HG02943 (cell line): Measurements from ENCODE around the gene HS3ST5.

ENCODE experiments used
- ATAC-seq: cut with Tn5 transposase; IDR thresholded peaks from one replicate; pipeline ENCODE4 v1.9.1; 2021; ENCODE audit warnings: mild to moderate bottlenecking, low read depth, moderate library complexity; ENCODE audit not compliant: unreplicated experiment

HS3ST5 gene

DNA sequence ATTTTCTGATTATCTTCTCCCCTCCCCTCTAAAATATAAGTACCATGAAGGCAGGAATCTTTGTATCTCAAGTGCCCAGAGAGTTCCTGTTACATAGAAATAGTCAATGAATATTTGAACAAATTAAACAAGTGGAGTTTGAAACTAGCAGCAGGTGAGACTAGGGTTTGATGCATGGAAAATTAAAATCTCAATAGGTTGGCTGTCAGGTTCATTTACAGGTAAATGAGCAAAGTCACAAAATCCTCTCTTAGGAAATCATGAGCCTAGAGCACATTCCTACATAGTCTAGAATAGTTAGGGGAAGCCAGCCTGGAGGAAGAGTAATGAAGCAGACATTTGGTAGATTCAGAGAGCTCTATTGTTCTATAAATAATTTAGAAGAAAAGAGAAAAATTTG lies 140.4 kb downstream of the HS3ST5 start:
- no peak for ATAC-seq

DNA sequence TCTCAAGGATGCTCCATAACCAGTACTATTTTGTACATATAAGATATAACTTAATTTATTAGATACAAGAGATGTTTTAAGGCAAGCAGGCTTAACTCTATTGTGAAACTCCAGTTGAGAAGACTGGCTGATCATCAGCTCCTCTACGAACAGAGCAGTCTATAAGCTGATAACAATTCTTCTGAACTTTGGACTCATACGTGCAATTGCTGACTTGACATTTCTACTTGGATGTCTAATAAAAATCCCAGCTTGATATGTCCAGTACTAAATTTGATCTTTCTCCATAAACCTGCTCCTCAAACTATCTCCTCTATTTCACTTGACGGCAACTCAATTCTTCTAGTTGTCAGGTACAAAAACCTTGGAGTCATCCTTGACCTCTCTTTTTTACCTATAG lies 141.9 kb downstream of the HS3ST5 start:
- no peak for ATAC-seq

DNA sequence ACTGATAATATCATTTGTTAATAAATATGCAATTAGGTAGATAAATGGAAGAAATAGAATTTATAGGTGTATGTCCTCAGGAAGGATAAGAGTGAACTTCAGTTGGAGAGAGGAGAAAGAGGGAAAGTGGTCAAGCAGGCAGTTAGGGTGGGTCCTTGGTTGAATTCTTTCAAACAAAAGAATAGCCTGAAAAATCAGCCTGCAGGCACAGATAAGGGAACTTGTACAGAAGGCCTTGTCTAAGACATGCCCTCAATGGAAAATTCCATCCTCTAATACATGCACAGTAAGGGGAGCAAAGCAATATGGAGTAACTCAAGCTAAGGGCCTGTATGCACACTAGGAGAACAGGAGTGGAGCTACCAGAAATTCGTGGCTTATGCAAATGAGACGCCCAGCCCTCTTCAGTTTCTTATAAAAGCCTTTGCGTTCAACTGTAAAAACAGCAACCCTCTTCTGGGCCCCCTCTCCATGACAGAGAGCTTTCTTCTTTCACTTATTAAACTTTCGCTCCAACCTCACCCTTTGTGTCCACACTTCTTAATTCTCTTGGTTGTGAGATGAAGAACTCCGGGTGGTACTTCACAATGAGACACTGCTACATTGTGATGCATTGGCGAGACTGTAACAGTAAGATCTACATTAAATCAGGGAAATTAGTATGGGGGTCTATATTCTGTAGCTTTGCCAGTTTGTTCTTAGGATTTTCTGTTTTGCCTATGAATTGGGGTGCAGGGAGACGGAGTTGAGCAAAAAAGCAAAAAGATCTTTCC lies 147.0 kb downstream of the HS3ST5 start:
- ATAC-seq = no peak

DNA sequence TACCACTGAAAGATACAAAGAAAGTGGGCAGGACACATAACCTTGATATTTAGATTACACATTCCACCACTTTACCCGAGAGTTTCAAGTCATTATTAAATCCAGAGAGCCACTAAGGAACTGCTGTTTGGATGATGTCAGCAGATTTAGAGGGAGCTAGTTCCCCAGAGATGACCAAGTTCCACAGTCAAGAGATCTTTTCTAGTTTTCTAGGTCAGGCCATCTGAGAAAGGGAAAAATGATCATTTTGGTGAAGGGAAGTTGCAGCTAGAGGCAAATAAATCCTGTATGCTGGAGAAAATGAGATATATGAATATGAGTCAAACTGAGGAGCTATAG lies 147.8 kb downstream of the HS3ST5 start:
- no peak for ATAC-seq

DNA sequence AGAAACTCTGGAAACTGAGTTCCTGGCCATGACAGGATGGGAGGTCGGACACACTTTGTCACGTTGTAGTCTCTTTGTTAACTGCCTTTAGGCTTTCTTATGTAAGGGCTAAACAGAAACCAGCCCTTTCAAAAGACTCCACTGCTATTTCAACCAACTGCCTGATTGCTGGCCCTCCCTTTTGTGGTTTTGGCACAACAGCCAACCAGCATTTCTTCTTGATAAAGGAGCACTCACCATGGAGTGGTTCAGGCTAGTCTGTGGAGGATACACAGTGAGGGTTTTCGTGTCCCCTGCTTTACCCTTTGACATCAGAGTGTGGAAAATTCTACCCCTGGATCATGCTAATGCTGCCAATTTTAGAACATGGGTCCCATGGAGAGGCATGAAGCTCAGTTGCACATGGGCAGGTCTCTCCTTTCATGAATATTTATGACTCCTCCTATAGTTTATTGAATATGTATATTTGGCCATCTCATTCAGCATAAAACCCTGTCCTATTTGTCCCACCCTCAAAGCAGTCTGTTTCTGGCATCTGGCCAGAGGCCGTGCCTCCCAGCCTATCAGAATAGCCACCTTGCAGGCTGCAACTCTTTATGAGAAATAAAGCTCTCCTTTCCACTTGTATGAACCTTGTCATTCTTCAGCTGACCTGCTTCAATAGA lies 148.3 kb downstream of the HS3ST5 start:
- no peak for ATAC-seq

DNA sequence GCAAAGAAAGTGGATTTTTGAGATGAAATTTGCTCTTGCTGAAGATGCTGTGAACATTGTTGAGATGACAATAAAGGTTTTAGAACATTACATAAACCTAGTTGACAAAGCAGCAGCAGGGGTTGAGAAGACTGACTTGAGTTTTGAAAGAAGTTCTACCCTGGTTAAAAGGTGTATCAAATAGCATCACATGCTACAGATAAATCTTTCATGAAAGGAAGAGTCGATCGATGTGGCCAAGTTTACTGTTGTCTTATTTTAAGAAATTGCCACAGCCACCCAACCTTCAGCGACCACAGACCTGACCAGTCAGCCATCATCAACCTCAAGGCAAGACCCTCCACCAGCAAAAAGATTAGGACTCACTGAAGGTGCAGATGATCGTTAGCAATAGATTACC lies 155.3 kb downstream of the HS3ST5 start:
- ATAC-seq = no peak

DNA sequence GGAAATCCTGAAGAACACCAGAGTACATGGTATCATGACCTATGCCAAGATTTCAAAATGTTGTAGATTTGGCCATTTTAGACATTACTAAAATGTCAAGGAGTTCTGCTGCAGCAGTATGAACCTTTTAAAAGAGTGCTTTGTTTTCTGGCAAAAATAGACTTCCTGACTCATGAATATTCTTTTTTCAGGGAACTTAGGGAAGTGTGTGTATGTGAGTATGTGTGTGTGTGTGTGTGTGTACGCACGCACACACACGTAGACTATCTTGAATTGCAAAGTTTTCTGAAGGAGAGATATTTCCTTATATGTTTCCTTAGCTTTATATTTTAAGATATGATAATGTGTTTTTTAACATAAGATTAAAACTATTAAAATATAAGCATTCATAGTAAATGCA lies 161.2 kb downstream of the HS3ST5 start:
- ATAC-seq = no peak

DNA sequence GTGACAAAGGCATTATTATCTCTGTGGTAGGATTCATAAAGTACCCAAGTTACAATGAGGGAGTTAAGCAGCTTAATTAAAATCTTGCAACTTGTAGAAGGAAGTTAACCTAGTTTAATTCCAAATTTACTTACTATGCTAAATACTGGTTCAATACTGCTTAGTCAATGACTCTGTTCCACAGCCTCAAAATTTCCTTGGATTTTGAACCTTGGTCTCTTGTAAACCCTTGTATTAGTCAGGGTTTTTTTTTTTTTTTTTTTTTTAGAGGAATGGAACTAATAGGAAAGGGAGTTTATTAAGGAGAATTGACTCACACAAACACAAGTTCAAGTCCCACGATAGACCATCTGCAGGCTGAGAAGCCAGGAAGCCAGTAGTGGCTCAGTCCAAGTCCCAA lies 163.4 kb downstream of the HS3ST5 start:
- ATAC-seq = no peak

DNA sequence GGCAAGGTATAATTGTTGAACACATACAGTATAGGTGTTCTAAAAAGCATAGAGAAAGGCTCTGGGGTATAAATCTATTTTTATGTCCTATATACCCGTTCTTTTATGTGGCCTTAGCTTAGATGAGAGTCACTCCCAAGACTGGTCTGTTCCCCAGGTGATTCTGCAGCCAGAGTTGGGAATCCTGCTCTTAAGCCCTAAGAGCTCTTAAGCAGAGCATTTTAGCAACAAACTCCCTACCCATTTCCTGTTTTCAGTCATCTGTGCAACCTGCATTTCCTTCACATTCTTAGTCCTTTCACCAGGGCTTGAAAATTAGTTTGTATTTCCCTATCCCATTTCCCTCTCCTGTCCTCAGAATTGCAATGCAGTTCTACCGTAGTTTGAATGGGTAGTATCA lies 166.1 kb downstream of the HS3ST5 start:
- no peak for ATAC-seq

DNA sequence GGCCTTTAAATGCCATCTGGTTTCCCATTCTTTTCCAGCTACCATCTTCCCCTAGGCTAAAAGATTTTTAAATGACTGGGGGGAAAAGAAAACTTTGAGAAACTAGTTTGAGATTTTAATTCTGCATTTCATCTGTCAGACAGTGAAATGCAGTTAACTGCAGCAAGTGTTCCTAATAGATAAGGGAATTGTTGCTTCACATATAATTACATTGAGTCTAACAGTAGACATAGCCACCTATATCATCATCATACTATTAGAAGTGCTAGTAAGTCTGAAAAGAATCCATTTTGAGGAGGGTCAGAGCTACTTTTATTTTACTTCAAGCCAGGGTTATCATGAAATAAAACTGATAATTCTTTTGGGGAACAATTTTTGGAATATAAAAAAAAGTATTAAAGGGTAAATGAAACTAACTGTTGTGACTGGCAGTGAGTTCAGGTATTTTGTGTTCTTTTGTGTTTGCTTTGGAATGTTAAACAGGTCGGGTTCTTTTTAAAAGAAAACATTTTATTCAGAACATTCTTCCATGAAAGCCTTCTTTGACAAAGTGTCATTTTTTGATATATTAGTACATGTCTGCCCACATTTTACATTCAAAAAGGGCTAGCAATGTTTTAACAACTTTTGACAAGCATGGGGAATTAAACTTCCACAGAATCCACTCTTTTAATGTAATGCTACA lies 170.1 kb downstream of the HS3ST5 start:
- ATAC-seq = no peak

DNA sequence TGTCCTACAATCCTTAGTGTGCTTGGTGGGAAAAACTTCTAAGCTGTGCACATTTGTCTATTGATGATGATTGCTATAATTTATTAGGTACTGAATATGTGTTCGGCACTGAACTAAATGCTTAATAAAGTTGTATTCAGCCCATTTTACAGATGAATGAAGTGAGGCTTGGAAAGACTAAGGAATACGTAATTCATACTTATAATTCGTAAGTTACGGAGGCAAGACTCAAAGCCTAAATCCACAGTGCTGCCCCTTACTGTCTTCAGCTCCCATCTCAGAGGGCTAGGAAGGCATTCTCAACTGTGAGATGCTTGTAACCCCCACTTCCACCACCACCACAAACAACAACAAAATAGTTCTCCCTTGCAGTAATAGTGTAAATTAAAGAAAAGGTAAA lies 171.3 kb downstream of the HS3ST5 start:
- no peak for ATAC-seq

DNA sequence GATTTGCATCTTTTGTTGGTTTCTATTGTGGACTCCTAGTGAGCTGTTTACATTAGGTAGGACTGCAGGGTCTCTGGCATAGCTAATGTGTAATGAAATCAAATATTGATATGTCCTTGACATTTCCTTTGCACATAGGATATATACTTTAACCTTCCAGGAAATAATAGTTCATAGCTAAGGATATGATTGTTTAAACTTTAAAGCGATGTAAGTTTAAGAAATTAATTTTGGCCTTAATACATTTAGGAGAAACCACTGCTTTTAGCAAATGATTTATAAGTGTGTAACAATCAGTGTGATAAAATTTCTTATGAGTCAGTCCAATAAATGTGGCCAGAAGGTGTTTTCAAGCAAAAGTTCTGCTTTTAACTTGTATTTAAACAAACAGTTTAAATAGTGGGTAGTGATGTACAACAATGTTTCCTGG lies 171.8 kb downstream of the HS3ST5 start:
- ATAC-seq = no peak

DNA sequence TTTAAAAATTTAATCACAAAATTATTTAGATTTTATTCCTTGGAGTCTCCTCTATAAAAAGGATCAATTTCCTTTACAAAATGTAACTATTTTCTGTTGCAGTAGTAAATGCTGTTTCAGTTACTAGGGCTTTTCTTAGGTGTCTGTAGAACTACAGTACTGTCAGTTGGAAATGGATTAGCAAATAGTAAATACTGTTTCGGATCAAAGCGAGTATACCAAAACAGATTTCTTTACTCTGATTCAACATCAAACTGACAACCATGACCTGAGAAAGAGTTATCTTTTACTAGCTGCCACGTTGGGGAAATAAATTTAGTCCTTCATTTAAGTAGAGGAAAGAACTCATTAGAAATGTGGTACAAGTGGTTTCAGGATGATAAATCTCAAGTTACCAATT lies 172.5 kb downstream of the HS3ST5 start:
- ATAC-seq = no peak

DNA sequence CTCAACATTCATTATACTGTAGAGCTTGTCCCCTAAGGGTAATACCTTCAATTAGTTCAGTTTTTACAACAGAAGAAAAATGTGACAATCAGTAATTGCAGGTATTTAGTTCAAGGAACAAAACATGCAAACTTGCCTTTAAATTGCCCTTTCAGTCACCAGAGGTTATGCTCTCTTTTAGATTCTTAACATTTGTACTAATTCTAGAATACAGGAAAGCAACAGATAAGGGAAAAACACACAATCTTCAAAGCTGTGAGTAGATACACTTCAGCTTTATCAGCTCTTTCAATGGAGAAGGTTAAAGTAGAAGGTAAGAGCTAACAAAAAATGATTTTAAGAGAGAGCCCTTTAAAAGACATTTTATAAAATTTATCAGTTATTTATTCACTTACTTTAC lies 173.1 kb downstream of the HS3ST5 start:
- ATAC-seq = no peak

DNA sequence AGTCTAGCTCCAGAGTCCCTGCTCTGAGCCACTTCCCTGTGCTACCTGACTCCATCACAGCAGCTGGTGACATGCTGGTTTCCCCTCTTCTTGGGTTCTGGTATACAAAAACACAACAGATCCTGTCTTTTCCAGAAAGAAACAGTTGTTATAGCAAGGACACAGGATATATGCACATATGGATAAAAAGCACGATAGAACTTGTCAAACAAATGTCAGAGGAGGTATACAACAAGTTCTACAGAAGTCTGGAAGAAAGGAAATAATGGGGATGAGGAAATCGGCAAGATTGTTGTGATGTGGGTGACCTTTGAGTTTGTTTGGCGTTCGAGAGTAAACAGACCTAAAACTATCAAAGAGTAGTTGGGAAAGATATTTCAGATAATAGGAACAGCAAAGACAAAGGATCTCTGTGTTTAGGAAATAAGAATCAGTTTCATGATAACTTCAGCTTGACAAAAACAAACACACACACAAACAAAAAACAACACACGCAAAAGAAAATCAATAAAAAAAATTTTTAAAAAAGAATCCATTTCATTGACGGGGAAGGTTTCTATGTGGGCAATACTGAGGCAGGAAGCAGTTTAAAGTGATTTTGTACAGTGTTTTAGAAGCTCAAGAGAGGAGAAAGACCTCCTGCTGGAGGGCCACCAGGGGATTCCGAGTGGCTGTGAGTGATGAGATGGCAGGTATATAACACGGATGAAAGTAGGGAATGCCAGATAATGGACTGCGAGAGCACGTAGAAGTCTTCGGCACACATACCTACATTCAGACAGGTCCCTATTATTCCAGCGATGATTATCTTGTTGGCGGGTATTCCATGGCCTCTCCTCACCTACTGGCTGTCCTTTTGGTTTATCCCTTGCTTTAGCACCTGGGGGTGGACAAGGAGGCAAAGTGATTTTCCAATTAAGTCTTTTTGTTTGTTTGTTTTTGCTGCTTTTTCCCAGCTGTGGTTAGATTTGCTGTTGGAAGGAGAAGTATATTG lies 174.9 kb downstream of the HS3ST5 start:
- ATAC-seq = no peak

DNA sequence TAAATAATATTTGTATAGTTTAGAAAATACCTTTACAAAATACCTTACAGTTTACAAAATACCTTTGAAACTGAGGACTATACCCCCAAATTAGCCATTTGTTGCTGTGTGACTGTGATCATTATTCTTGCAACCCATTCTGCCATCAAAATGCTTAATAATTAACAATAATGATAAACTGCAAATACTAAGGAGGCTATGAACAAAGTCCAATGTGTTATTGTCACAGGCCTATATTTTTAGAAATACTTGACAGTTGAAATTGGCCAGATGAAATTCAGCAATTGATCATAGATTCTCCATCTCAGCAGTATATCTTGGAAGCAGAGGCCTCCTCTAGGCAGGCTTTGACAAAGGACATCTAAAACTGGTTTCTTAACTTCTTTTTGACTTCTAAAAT lies 178.6 kb downstream of the HS3ST5 start:
- no peak for ATAC-seq

DNA sequence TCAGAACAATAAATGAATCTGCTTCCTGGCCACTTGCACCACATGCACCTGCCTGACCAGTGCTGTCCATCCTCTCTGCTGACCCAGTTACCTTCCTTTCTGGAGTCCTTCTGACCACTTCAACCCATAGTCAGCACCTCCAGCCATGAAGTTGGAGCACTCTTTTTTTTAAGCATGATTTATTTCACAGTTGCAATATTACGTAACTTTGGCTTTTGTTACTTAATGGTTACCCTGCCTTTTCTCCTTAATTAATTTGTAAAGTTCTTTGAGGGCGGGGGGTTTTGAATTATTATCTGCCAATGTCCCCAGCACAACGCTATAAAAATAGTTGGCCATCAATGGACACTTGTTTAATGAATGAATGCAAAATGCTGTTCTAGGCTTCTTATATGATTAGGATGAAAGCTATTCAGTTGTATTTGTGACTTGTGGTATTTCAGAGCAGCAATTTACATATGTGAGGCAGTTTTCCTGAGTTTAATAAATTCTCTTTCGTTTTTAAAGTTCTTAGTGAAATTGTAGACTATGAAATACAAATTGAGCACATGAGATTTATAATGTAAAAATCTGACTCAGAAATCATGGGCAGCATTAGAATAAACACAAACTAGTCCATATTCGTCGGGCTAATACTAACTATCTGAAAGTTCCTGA lies 180.0 kb downstream of the HS3ST5 start:
- no peak for ATAC-seq

DNA sequence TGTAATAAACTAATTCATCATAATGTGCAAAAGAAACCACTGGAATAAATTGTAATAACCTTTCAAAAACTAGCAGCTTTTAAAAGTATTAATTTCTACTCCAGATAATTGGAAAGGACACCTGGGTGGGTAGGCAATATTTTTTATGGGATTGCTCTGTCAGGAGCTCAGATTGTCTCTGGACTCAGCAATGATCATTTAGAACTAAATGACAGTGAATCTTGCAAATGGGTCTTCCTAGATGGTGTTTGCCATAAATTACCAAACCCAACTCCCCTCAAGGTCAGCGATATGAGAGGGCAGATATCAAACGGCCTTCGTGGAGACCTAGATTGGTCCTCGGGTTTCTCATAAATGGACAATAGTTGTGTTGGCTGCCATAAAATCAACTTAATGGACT lies 181.9 kb downstream of the HS3ST5 start:
- no peak for ATAC-seq

DNA sequence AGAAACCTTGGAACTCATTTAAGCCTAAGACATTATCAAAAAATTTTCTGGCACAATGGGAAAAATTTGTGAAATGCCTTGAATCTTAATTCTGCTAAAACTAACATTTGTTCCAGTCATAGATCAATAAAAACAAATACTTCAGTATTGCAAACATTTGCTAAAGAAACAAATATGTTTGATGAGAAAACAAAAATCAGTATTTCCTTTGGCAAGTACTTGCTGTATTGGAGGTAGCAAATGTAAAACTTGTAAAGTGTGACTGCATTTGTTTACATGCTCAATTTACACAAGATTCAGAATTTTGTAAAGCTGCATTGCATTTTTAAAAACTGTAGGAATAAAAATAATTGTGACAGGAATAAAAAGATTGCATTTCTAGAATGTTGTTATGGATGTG lies 183.1 kb downstream of the HS3ST5 start:
- ATAC-seq = no peak
